WERI-Rb-1 (cell line): ENCODE data around the gene SMIM38.
A peak's percentile ranks its signal among the peaks of the same experiment; 100 is the strongest.
"Not testable (repeated sequence)": the region's sequence is repeated elsewhere in the genome, so short reads cannot be mapped to it uniquely, and the experiment has no call there.

Experiments used
- DNase-seq: peaks from one replicate; pipeline ENCODE4 v3.0.0-alpha.2; 2020
- H3K27ac ChIP-seq: fragments of 250-450 bp; sonication (Bioruptor Pico); 2 replicates; pipeline ENCODE4 v1.5.1; 2020; ENCODE audit warnings: mild to moderate bottlenecking, moderate library complexity
- H3K27me3 ChIP-seq: fragments of 250-450 bp; sonication (Bioruptor Pico); 2 replicates; pipeline ENCODE4 v1.5.1; 2021; ENCODE audit warnings: mild to moderate bottlenecking, low read depth, moderate library complexity; ENCODE audit not compliant: insufficient read depth, severe bottlenecking
- H3K36me3 ChIP-seq: fragments of 250-450 bp; sonication (Bioruptor Pico); 2 replicates; pipeline ENCODE4 v1.5.1; 2020; ENCODE audit warnings: mild to moderate bottlenecking, moderate library complexity
- H3K4me3 ChIP-seq: 2 replicates; pipeline ENCODE4 v1.5.1; 2011; ENCODE audit warnings: low read depth, mild to moderate bottlenecking, control low read depth, low read length
- H3K9me3 ChIP-seq: fragments of 250-450 bp; sonication (Bioruptor Pico); 2 replicates; pipeline ENCODE4 v1.5.1; 2021; ENCODE audit warnings: mild to moderate bottlenecking, moderate library complexity; ENCODE audit not compliant: severe bottlenecking
- CTCF ChIP-seq: IDR thresholded peaks from 2 replicates; pipeline ENCODE4 v1.5.1; 2011; ENCODE audit warnings: low read depth, mild to moderate bottlenecking, control low read depth, inconsistent platforms, low read length

Gene SMIM38

GRCh38 chr11:69138265-69138664, 17.5 kb upstream of the SMIM38 start:
- Histone ChIP-seq H3K27ac (no peak overlapping the region), H3K9me3 (peaks cover 2% of the 10 kb centered on the region), H3K36me3 (no peaks in the 10 kb centered on the region), H3K4me3 (no peak overlapping the region), H3K27me3 (no peaks in the 10 kb centered on the region)
- TF ChIP-seq CTCF, result no peak
- no peak for DNase-seq

GRCh38 chr11:69140161-69140560, 15.6 kb upstream of the SMIM38 start:
- not testable (repeated sequence) for H3K27me3 ChIP-seq, H3K9me3 ChIP-seq

DNA sequence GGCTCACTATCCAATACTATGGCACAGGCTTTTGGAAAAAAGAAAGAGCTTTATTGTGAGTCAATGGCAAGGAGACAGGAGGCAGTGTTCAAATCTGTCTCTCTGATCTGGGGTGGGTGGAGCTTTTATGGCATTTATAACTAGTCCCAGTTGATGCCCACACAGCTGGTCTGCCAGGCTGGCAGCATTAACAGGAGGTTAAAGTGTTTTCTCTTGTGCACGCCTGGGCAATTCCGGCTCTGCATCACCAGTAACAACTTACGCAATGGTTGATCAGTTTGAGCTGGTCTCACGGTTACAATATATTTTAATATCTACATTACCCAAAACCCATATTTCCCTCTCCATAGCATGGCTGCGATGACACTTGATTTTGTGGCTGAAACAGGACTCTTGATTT, 15.1 kb upstream of the SMIM38 start:
- no peak overlapping the region for H3K27ac ChIP-seq
- no peak for DNase-seq
- H3K9me3 ChIP-seq, result peaks cover under 1% of the 10 kb centered on the region
- no peak overlapping the region for H3K4me3 ChIP-seq
- no peaks in the 10 kb centered on the region for H3K36me3 ChIP-seq
- H3K27me3 ChIP-seq, result no peaks in the 10 kb centered on the region
- no peak for TF ChIP-seq CTCF

More at GRCh38 chr11:69140161-69140560, 15.6 kb upstream of the SMIM38 start:
- H3K4me3 ChIP-seq, DNase-seq, H3K36me3 ChIP-seq, H3K27ac ChIP-seq: not testable (repeated sequence)

DNA sequence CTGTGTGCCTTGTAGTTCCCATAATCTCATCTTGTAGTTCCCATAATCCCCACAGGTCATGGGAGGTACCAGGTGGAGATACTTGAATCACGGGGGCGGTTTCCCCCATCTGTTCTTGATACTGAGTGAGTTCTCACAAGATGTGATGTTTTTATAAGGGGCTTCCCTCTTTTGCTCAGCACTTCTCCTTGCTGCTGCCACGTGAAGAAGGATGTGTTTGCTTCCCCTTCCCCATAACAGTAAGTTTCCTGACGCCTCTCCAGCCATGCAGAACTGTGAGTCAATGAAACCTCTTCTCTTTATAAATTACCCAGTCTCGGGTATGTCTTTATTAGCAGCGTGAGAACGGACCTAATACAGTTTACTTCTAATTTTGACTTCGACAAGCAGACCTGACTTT, 14.0 kb upstream of the SMIM38 start:
- Histone ChIP-seq H3K27ac (no peak overlapping the region), H3K4me3 (no peak overlapping the region), H3K27me3 (no peaks in the 10 kb centered on the region), H3K36me3 (no peaks in the 10 kb centered on the region), H3K9me3 (peaks cover 10% of the 10 kb centered on the region)
- TF ChIP-seq CTCF, result no peak
- DNase-seq, result peak; percentile 38

GRCh38 chr11:69142895-69143294, 12.8 kb upstream of the SMIM38 start:
- Histone ChIP-seq H3K36me3 (no peaks in the 10 kb centered on the region), H3K4me3 (no peak overlapping the region), H3K27ac (no peak overlapping the region), H3K9me3 (peaks cover 18% of the 10 kb centered on the region), H3K27me3 (no peaks in the 10 kb centered on the region)
- DNase-seq, result no peak
- TF ChIP-seq CTCF, result no peak

- no peak for TF ChIP-seq CTCF
- Histone ChIP-seq H3K4me3 (no peak overlapping the region), H3K9me3 (peaks cover 19% of the 10 kb centered on the region), H3K27ac (no peak overlapping the region), H3K27me3 (no peaks in the 10 kb centered on the region), H3K36me3 (no peaks in the 10 kb centered on the region)
- no peak for DNase-seq
Observed at GRCh38 chr11:69144316-69145049, 11.3 kb upstream of the SMIM38 start.
